GM12878 (cell line): ENCODE results near the gene B3GNT2. TPM values are rescaled to one million over a fixed set of nuclear protein-coding genes. Genes with fewer than 3 reads are reported as not detected.

ENCODE experiments used
- ATF2 ChIP-seq: IDR thresholded peaks from 2 replicates; pipeline ENCODE4 v1.6.1; 2012; ENCODE audit warnings: low read length, inconsistent platforms
- CEBPB ChIP-seq, 2 experiments: fragments of 150-350 bp in 1 of 2; IDR thresholded peaks; 2 replicates each; pipeline ENCODE4 v1.6.1; 2012 to 2014; ENCODE audit warnings: low read depth in 2 of 2, low read length in 2 of 2, borderline replicate concordance in 1 of 2, inconsistent platforms in 1 of 2
- CREB1 ChIP-seq: IDR thresholded peaks from 2 replicates; pipeline ENCODE4 v1.6.1; 2012; ENCODE audit warnings: low read depth, mild to moderate bottlenecking, inconsistent platforms
- CREM ChIP-seq: IDR thresholded peaks from 2 replicates; pipeline ENCODE4 v1.6.1; 2014; ENCODE audit warnings: antibody characterized with exemption, low read depth
- CTCF ChIP-seq, 3 experiments: IDR thresholded peaks in 2 of 3; conservative IDR thresholded peaks in 1 of 3; 2 replicates each; pipeline ENCODE4 v1.5.1; 2011; ENCODE audit warnings: low read depth in 3 of 3, low read length in 3 of 3, mild to moderate bottlenecking in 3 of 3, control low read depth in 2 of 3, moderate library complexity in 2 of 3, inconsistent platforms in 1 of 3, mixed read lengths in 1 of 3; ENCODE audit not compliant: control insufficient read depth in 2 of 3, insufficient read depth in 1 of 3; ENCODE audit errors: extremely low read depth in 1 of 3
- EGR1 ChIP-seq, 2 experiments: IDR thresholded peaks; 1 replicate in 1 of 2; 2 replicates in 1 of 2; pipeline ENCODE4 v1.6.1; 2011 to 2012; ENCODE audit warnings: low read depth in 2 of 2, low read length in 2 of 2, borderline replicate concordance in 1 of 2, mild to moderate bottlenecking in 1 of 2, moderate library complexity in 1 of 2
- EP300 ChIP-seq, 2 experiments: fragments of 150-350 bp in 1 of 2; IDR thresholded peaks; 2 replicates each; pipeline ENCODE4 v1.6.1; 2011 to 2012; ENCODE audit warnings: low read depth in 2 of 2, low read length in 2 of 2, borderline replicate concordance in 1 of 2, improper control_type of control experiment in 1 of 2, inconsistent platforms in 1 of 2; ENCODE audit not compliant: control insufficient read depth in 1 of 2
- ESRRA ChIP-seq: IDR thresholded peaks from 2 replicates; pipeline ENCODE4 v1.6.1; 2012; ENCODE audit warnings: mild to moderate bottlenecking, low read length, improper control_type of control experiment
- JUNB ChIP-seq: IDR thresholded peaks from 2 replicates; pipeline ENCODE4 v1.6.1; 2016; ENCODE audit warnings: antibody characterized with exemption, mild to moderate bottlenecking
- KAT2A ChIP-seq: conservative IDR thresholded peaks from 2 replicates; pipeline ENCODE4 v1.6.1; 2011; ENCODE audit warnings: low read depth, low read length; ENCODE audit not compliant: control insufficient read depth
- MTA2 ChIP-seq: fragments of 450-650 bp; IDR thresholded peaks from 2 replicates; pipeline ENCODE4 v1.6.1; 2016; ENCODE audit warnings: low read depth, mild to moderate bottlenecking, moderate library complexity
- MTA3 ChIP-seq: IDR thresholded peaks from 2 replicates; pipeline ENCODE4 v1.6.1; 2012; ENCODE audit warnings: low read length, inconsistent platforms, borderline replicate concordance
- NBN ChIP-seq: fragments of 450-650 bp; IDR thresholded peaks from 2 replicates; pipeline ENCODE4 v1.6.1; 2016
- POLR2AphosphoS5 ChIP-seq: IDR thresholded peaks from 2 replicates; pipeline ENCODE4 v1.6.1; 2011; ENCODE audit warnings: mild to moderate bottlenecking, low read length, inconsistent platforms
- POU2F2 ChIP-seq: IDR thresholded peaks from 3 replicates; pipeline ENCODE4 v1.6.1; 2011; ENCODE audit warnings: low read depth, mild to moderate bottlenecking, low read length, borderline replicate concordance
- REST ChIP-seq: IDR thresholded peaks from 2 replicates; pipeline ENCODE4 v1.6.1; 2012; ENCODE audit warnings: mild to moderate bottlenecking, low read depth, low read length
- SUPT20H ChIP-seq: IDR thresholded peaks from 2 replicates; pipeline ENCODE4 v1.6.1; 2011; ENCODE audit warnings: low read depth, mild to moderate bottlenecking, low read length, moderate library complexity, borderline replicate concordance; ENCODE audit not compliant: control insufficient read depth
- TBL1XR1 ChIP-seq: IDR thresholded peaks from 2 replicates; pipeline ENCODE4 v1.6.1; 2012; ENCODE audit warnings: low read depth, low read length, improper control_type of control experiment
- ZBTB33 ChIP-seq: fragments of 450-650 bp; IDR thresholded peaks from 2 replicates; pipeline ENCODE4 v1.6.1; 2017; ENCODE audit warnings: mild to moderate bottlenecking
- ZNF207 ChIP-seq: fragments of 450-650 bp; IDR thresholded peaks from 2 replicates; pipeline ENCODE4 v1.6.1; 2014; ENCODE audit warnings: antibody characterized with exemption, mild to moderate bottlenecking, borderline replicate concordance
- ZNF622 ChIP-seq: fragments of 450-650 bp; IDR thresholded peaks from 2 replicates; pipeline ENCODE4 v1.6.1; 2017; ENCODE audit warnings: mild to moderate bottlenecking, inconsistent platforms
- polyA plus RNA-seq, 11 experiments: library from polyadenylated mRNA; depleted of rRNA in 4 of 11; unstranded in 6 of 11; stranded (reverse) in 5 of 11; fragments of >200 nt; fragmentation: Nextera tagmentation in 4 of 11; fragmentation: Illumina TruSeq in 1 of 11; extraction: Ambion mirVana in 4 of 11; extraction: Trizol in 1 of 11; gene quantifications; 1 replicate in 1 of 11; 2 replicates in 10 of 11; pipeline versions ENCODE4 v1.2.1 to v1.2.3, GENCODE V29; 2011 to 2016; ENCODE audit warnings: inconsistent platforms in 2 of 11, missing spikeins in 2 of 11, low read depth in 1 of 11
- total RNA-seq, 4 experiments: library from RNA; depleted of rRNA in 3 of 4; stranded (reverse); fragments of >200 nt in 3 of 4; fragmentation: Illumina TruSeq in 1 of 4; extraction: Trizol in 1 of 4; gene quantifications; 2 replicates each; pipeline versions ENCODE4 v1.2.1 to v1.2.3, GENCODE V29; 2013 to 2021

Gene B3GNT2
- total and polyA plus RNA-seq, 10 of the 15 experiments (the other 5 are each of a cell fraction or from before 2014, with no cell fraction given): 19.7 to 103 (median 76.3) TPM

GRCh38 chr2:62202019-62202722 is 6.3 kb downstream of the B3GNT2 start (continued):
- no peak for TF ChIP-seq ZBTB33
- TF ChIP-seq REST: no peak
- TF ChIP-seq MTA2: peak; percentile 35; the same call in 1 of the 2 replicates
- no peak for TF ChIP-seq SUPT20H
- TF ChIP-seq CTCF (IDR thresholded peaks at IDR 0.05 in 2 of 3, conservative IDR thresholded peaks at IDR 0.05 in 1 of 3; ENCODE audit: control insufficient read depth in 2 of 3, extremely low read depth in 1 of 3, insufficient read depth in 1 of 3, low read depth in 3 of 3, low read length in 3 of 3): no peak
- TF ChIP-seq EGR1 (IDR thresholded peaks at IDR 0.05; ENCODE audit: borderline replicate concordance in 1 of 2, low read depth in 2 of 2, low read length in 2 of 2): no peak
- peak; percentile 35; the same call in 1 of the 2 replicates for TF ChIP-seq CREB1
- TF ChIP-seq ZNF207: no peak
- no peak for TF ChIP-seq ATF2
- peak; percentile 93 for TF ChIP-seq NBN
- TF ChIP-seq POU2F2: peak; percentile 28; the same call in 1 of the 3 replicates
- TF ChIP-seq ESRRA: no peak
- TF ChIP-seq CREM: peak; percentile 62; the same call in 1 of the 2 replicates
- no peak for TF ChIP-seq JUNB
- TF ChIP-seq TBL1XR1: no peak
- TF ChIP-seq CEBPB (IDR thresholded peaks at IDR 0.05; ENCODE audit: borderline replicate concordance in 1 of 2, low read depth in 2 of 2, low read length in 2 of 2): peak in 1 of 2 experiments; percentile 40; a peak in 1 of 4 replicates
- 0 out of 4 replicates have a peak, but pooled peaks of 1 of the 2 experiments have one; percentile 31 for TF ChIP-seq EP300 (IDR thresholded peaks at IDR 0.05; ENCODE audit: borderline replicate concordance in 1 of 2, control insufficient read depth in 1 of 2, low read depth in 2 of 2, low read length in 2 of 2)
- TF ChIP-seq KAT2A: no peak
- peak; percentile 37 for TF ChIP-seq POLR2AphosphoS5
- no peak for TF ChIP-seq ZNF622
- no peak for TF ChIP-seq MTA3
